NOMO-1 treated with dmso at 0.1 percent for 144 hours (cell line): Measurements from ENCODE around the gene BIK.
A peak's percentile ranks its signal among the peaks of the same experiment; 100 is the strongest.

ENCODE experiments used
- DNase-seq: peaks from one replicate; lab custom pipeline; 2025; ENCODE audit not compliant: unreplicated experiment; lab: John Stamatoyannopoulos, UW

BIK gene, protein sequence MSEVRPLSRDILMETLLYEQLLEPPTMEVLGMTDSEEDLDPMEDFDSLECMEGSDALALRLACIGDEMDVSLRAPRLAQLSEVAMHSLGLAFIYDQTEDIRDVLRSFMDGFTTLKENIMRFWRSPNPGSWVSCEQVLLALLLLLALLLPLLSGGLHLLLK

DNA sequence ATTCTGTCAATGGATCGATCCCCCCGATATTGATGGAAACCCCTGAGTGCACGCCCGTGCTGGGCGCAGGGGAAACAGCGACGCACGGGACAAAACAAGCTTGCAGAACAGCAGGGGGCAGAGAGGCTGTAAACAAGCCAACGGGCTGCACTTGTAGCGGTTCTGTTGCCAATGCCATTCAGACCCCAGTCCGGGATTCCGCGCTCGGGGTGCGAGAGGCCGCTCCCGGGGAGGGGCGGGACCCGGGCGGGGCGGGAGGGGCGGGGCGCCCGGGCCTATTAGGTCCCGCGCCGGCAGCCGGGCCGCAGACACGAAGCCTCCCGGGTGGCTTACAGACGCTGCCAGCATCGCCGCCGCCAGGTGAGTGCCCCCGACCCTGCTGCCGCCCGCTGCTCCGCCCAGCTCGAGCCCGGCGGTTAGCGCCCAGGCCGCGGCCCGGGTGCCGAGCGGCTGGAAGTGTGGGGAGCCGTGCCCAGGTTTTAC, at the start of gene BIK:
BIK (plus strand) TSS at position 307 of the 483 bp plus-strand sequence. CDS start 13,273 bp downstream, outside the sequence.
- peak; percentile 47 for DNase-seq

DNA sequence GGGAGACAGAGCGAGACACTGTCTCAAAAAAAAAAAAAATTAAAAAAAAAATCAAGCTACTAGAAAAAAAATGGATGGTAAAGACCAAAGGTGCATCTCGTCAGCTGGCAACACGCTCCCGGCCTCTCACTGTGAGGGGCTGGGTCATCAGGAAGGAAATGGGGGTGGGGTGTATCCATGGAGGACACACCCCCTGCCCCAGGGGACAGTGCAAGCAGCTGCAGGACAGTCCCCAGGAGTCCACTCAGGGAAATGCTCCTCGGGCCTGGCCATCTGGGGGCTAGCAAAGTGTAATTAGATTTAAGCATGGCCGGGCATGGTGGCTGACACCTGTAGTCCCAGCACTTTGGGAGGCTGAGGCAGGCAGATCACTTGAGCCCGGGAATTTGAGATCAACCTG, 44.4 kb upstream of the BIK start:
- DNase-seq = no peak

DNA sequence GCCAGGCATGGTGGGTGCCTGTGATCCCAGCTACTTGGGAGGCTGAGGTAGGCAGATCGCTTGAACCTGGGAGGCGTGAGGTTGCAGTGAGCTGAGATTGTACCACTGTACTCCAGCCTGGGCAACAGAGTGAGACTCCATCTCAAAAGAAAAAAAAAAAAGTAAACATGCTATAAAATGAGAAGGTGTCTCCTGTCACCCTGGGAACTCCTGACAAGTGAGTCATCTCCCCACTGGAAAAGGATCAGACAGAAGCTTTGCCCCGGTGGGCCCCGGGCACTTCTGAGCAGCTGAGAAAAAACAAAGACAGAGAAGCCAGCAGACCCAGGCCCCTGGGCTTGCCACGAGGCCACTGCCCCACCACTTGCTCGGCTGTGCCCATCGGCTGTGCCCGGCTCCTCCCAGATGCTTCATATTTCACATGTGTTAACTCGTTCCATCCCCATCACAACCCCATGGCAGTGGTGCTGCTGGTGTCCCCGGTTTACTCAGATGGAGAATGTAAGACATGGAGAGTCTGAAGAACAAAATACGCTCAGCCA, 43.6 kb upstream of the BIK start:
- DNase-seq = no peak

DNA sequence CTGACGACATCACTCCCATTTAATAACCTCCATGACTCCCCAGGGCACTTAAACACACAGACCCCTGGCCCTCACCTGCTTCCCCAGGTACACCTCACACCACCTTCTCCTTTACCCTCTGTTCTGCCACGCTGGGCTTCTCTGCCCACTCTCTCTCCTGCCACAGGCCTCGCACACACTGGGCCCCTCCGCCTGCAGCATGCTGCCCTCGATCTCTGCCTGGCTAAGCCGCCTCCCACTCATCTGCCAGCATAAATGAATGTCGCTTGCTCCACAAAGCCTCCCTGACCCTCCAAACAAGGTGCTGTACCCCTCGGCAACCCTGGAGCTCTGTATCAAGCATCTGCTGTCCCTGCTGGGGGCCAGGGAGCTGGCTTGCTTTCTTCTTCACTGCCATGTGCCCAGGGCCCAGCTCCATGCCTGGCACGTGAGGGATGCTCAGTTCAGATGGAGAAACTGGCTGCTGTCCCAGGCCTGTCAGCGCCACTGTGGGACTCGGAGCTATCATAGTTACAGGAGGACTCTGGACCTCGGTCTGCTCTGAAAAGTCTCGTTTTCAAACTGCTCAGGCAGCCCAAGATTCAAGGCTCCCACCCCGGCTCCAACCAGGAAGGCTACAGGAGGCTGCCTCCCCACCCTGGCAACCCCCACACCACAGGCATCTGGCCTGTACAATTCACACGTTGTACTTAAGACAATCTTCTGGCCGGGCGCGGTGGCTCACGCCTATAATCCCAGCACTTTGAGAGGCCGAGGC, 33.3 kb upstream of the BIK start:
- no peak for DNase-seq

DNA sequence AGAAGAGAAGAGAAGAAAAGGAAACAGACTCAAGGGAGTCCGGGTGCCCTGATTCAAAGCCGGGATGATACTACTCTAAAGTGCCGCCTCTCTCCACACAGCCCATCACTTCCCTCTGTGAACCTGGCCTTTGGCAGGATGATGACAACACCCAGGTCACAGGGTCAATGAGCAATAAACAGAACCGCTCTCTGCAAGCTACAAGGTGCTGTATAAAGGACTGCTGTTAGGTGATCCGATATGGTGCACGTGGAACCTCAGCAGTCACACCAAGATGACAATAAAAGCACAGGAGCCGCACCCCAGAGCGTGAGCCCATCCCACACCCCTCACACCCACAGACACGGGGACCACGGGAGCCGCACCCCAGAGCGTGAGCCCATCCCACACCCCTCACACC, 32.0 kb upstream of the BIK start:
- DNase-seq = no peak

DNA sequence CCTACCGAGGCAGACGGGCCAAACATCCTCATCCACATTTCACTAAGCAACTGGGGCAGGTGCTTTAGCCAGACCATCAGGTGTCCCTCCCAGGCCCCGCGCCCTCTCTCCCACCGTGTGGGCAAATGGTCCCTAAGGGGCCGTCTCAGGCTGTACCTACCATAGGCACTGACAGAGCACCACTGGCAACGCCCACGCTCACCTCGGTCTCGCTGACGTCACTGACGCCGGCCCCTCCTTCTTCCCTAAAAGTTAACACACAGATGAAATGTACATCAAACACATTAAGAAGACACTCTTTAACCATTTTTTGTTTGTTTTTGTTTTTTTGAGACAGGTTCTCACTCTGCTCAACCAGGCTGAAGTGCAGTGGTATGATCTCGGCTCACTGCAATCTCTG, 30.8 kb upstream of the BIK start:
- no peak for DNase-seq

DNA sequence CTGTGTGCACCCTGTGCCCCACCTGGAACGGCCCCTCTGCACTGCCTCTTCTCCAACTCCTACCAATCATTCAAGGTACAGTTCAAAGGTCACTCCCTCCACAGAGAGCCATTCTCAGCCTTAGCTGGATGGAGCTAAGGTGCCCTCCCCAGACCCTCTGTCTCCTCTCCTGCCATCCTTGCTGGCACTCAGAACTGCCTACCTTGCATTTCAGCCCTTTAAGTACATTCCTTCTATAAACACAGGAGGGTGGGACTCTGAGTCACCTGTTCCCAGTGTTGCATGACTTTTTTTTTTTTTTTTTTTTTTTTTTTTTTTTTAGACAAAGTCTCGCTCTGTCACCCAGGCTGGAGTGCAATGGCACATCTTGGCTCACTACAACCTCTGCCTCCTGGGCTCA, 29.9 kb upstream of the BIK start:
- DNase-seq = no peak

DNA sequence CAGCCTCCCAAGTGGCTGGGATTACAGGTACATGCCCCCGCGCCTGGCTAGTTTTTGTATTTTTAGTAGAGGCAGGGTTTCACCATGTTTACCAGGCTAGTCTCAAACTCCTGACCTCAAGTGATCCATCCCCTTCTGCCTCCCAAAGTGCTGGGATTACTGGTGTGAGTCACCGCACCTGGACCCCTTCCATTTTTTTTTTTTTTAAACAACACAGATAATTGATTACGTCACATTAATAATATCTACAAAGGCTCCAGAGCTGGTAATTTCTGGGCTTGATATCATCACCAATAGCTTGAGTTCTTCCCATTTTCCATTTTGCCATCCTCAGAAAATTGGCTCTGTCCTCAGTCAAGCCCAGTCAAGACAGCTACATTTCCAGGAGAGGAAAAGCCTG, 28.6 kb upstream of the BIK start:
- no peak for DNase-seq

DNA sequence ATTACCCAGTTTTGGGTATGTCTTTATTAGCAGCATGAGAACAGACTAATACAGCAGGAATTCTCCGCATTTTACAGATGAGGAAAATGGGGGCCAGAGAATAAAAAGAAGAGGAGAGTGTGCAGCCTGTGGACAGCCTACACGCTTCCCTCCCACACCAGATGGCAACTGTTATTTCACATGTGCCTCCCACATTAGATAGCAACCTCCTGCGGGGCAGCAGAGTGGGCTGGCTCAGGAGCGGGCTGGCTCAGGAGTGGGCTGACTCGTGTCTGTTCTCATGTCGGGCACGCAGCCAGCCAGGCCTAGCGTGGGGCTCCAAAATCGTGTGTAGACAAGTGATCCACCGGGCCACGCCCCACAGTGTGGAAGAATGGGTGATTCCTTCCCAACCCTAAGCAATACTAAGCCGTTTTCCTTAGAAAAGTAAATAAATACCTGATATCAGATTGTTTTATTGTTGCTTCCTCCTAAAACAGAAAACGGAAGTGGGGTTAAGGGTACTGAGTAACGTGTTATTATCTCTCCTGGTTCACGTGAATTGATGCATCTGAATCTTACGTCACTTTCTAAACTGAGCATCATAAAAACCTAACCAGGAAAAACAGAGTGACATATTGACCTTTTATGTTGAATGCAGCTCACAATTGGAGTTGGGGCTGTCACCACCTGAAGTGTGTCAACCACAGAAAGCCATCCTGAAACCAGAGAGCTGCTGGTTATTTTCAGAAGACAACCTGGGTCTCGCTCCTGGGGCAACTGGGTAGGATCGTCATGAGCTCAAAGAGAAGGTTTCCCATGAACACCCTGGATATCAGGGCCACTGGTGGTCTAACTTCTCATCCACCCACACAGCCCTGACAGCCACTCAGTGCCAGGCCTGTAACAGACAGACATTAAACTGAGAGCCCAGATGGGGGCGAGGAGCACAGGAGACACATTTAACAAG, 24.6 kb upstream of the BIK start:
- DNase-seq = no peak

DNA sequence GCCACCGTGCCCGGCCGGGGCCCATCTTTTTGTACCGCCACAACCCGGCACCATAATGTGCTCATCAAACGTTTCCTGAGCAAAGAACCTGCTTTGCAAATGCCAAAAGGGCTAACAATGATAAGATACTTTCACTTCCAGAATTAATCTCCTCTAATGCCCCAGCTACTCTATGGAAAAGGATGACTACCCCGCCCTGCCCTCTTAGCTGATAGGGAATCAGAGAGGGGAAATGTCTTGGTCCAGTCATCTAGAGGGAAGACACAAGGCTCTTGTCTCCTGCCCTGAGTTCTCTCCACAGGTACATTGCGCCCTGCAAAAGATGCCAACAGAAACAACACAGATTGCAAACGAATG, 21.9 kb upstream of the BIK start:
- no peak for DNase-seq

DNA sequence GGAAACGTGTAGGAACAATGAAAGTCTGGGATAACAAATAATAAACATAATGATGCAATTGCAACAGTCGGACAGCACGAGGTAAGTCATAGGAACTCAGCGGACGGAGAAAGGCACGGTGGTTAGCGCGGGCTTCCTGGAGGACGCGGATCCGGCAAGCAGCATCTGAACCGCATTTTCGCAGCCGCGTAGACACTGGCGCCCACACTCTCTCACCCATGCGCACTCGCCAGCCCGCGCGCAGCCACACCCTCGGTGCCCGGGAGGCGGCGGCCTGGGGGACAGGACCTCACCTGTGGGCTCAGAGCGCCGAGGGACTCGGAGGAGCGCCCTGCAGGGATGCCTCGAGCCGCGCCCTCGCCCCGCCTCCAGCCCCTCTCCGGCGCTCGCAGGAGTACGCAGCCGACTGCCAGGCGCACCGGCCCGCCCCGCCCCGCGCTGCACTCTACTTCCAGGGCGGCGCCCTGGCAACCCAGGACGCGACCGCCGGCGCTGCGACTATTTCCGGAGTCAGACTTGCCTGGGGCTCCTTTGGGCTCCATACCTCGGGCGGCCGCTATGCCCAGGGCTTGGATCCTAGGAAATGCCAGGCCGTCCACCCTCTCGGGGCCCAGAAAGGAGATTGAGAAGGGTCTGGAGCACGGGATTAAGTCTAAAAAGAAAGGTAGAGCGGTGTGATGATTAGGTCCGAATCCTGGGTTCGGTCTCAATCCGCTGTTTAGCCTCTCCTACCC, 21.4 kb upstream of the BIK start, which contains the start of gene TTLL1:
TTLL1 (minus strand) TSS at position 408 of the 734 bp plus-strand sequence. CDS start 13,805 bp downstream, outside the sequence.
- DNase-seq = peak; percentile 94

DNA sequence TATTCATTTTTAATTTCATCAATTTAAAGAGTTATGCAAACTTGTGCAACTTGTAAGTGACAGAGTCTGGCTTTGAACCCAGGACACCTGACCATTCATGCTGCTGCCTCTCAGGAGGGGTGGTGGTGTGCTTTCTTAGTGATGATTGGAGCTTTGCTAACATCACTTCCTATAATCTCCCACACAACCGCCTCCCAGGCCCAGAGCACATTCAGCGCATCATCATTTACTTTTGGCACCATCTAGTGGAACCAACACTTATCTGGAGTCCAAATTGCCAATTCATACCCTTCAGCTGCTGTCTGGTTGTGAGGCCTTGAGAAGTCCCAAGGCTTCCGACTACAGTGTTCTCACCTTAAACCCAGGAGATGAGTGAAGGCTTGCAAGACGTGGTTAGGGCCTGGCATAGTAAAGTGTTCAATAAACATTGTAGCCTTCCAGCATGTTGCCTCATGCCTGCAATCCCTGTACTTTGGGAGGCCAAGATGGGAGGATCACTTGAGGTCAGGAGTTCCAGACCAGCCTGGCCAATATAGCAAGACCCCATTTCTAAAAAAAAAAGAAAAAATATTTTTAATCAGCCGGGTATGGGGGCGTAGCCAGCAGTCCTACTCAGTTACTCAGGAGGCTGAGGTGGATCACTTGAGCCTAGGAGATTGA, 20.3 kb upstream of the BIK start:
- peak; percentile 92 for DNase-seq

DNA sequence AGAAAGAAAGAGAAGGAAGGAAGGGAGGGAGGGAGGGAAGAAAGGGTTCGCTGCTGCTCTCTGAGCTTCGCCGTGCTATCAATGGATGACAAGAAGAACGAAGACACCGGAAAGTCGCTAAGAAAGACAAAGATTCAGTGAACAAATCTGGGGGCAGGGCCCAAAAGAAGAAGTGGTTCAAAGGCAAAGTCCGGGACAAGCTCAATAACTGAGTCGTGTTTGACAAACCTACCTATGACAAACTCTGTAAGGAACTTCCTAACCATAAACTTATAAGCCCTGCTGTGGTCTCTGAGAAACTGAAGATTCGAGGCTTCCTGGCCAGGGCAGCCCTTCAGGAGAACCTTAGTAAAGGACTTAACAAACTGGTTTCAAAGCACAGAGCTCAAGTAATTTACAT, 18.5 kb upstream of the BIK start:
- DNase-seq = peak; percentile 65

DNA sequence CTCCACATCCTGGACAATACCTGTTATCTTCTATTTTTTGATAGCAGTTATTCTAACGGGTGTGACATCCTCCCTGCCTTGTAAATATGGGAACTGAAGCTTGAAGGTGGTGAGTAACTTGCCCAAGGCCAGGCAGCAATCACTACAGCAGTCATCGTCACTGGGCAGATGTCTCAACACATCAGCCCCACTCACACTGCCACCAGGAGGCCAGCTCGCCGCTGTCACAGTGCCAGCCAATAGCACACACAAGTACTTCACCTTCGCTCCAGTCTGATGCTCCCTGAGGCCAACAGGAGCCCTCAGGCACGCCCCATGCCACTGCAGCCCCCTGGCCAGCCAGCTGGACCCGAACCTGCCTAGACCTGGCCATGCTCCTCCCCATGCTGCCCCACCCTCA, 16.5 kb upstream of the BIK start:
- DNase-seq = peak; percentile 87

DNA sequence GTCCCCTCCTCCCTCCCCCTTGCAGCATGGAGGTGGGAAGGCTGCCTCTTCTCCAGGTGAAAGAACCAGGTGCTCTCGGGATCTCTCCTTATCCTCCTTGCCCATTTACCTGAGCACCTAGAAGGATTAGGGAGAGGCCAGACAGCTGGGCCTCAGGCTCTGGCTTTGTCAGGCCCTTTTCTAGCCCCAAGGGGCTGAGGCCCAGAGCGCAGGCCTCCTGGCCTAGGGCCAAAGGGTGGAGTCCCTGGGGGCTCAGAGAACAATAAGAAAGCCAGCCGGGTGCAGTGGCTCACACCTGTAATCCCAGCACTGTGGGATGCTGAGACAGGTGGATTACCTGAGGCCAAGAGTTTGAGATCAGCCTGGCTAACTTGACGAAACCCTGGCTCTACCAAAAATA, 16.0 kb upstream of the BIK start:
- no peak for DNase-seq

DNA sequence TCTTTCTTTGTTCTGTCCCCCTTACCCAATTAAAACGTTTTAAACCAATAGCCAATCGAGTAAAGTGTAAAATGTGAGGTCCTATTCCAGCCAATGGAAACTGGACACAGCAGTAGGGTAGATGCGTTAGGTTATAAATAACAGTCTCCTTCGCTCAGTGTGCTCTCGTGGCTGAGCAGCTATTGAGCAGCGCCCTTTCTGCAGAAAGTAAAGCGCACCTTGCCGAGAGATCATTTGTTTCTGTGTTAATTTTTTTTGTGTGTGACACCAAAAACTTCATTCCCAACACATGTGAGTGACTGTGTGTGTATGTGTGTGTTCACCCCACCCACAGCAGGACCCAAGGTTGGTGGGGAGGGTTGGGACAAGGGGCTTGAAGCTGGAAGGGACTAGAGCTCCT, 14.1 kb upstream of the BIK start:
- DNase-seq = no peak

DNA sequence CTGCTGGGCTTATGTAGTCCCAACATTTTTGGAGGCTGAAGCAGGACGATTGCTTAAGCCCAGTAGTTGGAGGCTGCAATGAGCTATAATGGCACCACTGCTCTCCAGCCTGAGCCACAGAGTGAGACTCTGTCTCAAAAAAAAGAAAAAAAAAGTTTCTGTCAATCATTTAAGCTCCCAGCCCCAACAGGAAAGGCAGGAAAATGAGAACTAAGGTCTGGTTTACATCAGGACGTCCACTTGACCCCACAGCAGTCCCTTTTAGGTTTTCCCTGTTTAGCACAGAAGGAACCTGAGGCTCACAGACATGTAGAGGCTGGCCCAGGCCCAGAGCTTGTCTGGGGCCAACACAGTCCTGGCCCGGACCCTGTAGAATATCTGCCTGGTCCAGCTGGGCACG, 12.2 kb upstream of the BIK start:
- no peak for DNase-seq

DNA sequence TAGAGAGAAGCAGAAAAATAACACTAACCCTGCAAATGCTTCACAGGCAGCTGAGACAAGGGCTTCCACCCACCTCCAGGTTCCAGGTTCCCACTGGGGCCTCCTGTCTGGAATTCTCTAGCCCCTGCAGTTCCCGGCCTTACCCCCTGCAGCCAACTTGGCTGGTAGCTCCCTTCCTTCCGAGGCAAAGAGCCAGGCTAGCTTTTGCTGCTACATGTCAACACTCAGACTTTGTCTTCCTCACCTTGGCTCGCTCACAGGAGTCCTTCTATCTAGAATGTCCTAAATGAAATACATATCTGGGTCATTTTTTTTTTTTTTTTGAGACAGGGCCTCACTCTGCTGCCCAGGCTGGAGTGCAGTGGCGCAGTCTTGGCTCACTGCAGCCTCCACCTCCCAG, 11.5 kb upstream of the BIK start:
- DNase-seq = no peak

DNA sequence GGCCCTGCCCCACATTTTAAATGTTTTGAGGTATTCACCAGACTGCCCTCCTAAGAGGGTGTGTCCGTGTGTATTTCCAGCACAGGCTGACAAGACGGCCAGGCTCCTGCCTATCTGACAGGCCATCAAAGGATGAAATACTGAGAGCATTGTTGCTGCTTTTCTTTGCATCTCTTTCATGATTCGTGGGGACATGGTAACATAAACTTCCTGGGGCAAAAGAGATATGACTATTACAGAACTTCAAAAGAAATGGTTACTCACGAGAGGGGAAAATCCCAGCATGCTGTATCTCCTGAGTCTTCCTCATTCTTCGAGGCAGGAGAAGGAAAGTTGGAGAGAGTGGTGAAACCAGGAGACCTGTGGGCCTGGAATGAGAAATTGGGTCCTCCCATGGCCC, 10.3 kb upstream of the BIK start:
- no peak for DNase-seq

DNA sequence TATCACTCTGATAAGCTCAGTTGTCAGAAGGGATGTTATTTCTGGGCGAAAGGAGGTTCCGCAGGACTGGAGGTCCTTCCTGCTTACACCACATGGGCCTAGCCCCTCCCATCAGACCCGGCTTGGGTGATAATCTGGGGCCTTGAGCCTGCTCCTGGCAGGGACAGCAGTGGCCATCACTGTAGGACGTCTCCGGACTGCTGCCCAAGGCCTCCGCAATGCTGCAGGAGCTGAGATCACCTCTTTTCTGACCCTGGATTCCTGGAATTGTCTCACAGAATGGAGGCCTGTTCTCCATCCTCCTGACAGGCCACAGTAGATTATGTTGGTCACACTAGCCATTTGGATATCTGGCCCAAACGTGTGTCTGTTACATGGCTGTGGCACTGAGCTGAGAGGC, 9.2 kb upstream of the BIK start:
- no peak for DNase-seq
